CD4-positive, alpha-beta T cell (primary cell): ENCODE results near the gene UGT1A9. TPM values are rescaled to one million over a fixed set of nuclear protein-coding genes. Genes with fewer than 3 reads are reported as not detected.

Experiments used
- ATAC-seq: fragments of 200-7000 bp; cut with Tn5 transposase; one replicate; pipeline ENCODE4 v1.10.0; 2022; ENCODE audit warnings: mild to moderate bottlenecking; ENCODE audit not compliant: poor library complexity
- CTCF ChIA-PET: fragments of 350-600 bp; sonication (Branson Sonifier 250); formaldehyde crosslinking; loops from one replicate; lab custom pipeline; 2021; ENCODE audit warnings: antibody characterized with exemption, inconsistent platforms; lab: Charles Lee
- POLR2A ChIA-PET: fragments of 350-600 bp; sonication (Branson Sonifier 250); formaldehyde crosslinking; loops from one replicate; lab custom pipeline; 2021; ENCODE audit warnings: antibody characterized with exemption, inconsistent platforms; lab: Charles Lee
- DNase-seq, 14 experiments: peaks; one replicate each; pipeline ENCODE4 v3.0.0-alpha.2; 2013 to 2020; ENCODE audit warnings: mixed read lengths in 2 of 14
- H3K27ac ChIP-seq, 2 donors: one replicate each; pipeline versions ENCODE4 v1.5.1 to v1.7.0; 2013; ENCODE audit warnings: low read length in 2 of 2, low read depth in 1 of 2, mild to moderate bottlenecking in 1 of 2
- H3K27me3 ChIP-seq, 2 experiments: 1 replicate in 1 of 2; 2 replicates in 1 of 2; pipeline versions ENCODE4 v1.6.1 to v1.7.0; 2013; ENCODE audit warnings: low read length in 2 of 2, control low read depth in 1 of 2, mild to moderate bottlenecking in 1 of 2, moderate library complexity in 1 of 2; ENCODE audit not compliant: insufficient read depth in 2 of 2, control insufficient read depth in 1 of 2
- H3K36me3 ChIP-seq: one replicate; pipeline ENCODE4 v1.6.1; 2013; ENCODE audit warnings: low read length, control low read depth; ENCODE audit not compliant: insufficient read depth
- H3K4me1 ChIP-seq: one replicate; pipeline ENCODE4 v1.6.1; 2013; ENCODE audit warnings: low read length, control low read depth; ENCODE audit not compliant: insufficient read depth
- H3K4me3 ChIP-seq: one replicate; pipeline ENCODE4 v1.5.1; 2013; ENCODE audit warnings: mild to moderate bottlenecking, low read length, moderate library complexity
- H3K9me3 ChIP-seq, 2 experiments: 1 replicate in 1 of 2; 2 replicates in 1 of 2; pipeline versions ENCODE4 v1.6.1 to v1.7.0; 2013; ENCODE audit warnings: low read length in 2 of 2, mild to moderate bottlenecking in 2 of 2, control low read depth in 1 of 2, moderate library complexity in 1 of 2; ENCODE audit not compliant: control insufficient read depth in 1 of 2, insufficient read depth in 1 of 2
- H3K27ac Mint-ChIP-seq: one replicate; pipeline ENCODE4 v1.8.0; 2020; ENCODE audit warnings: mixed read lengths
- H3K27me3 Mint-ChIP-seq: one replicate; pipeline ENCODE4 v1.8.0; 2021; ENCODE audit warnings: mixed read lengths
- H3K36me3 Mint-ChIP-seq: one replicate; pipeline ENCODE4 v1.8.0; 2021; ENCODE audit warnings: low read depth, mixed read lengths
- H3K4me1 Mint-ChIP-seq: one replicate; pipeline ENCODE4 v1.8.0; 2021; ENCODE audit warnings: low read depth, mixed read lengths
- H3K4me3 Mint-ChIP-seq: one replicate; pipeline ENCODE4 v1.8.0; 2020; ENCODE audit warnings: mild to moderate bottlenecking, mixed read lengths
- H3K9me3 Mint-ChIP-seq: one replicate; pipeline ENCODE4 v1.8.0; 2020; ENCODE audit warnings: mixed read lengths
- intact Hi-C, 2 experiments: fragments of 100-400 bp; cut with DNase I in 1 of 2; cut with micrococcal nuclease in 1 of 2; formaldehyde crosslinking; loops; one replicate each; pipeline versions ENCODE4 v1.15.1 to v1.9.0; 2023 to 2025; cut with DNase I, micrococcal nuclease
- total RNA-seq, 174 experiments: library from RNA in 2 of 174; stranded (reverse) in 2 of 174; gene quantifications; one replicate each; pipeline ENCODE4 v1.2.3 and lab custom pipeline; 2021 to 2026
- TF ChIP-seq, protein P1 (sequence below): fragments of 200-600 bp; IDR thresholded peaks from one replicate; pipeline ENCODE4 v1.8.0; 2022; ENCODE audit warnings: antibody characterized with exemption, mild to moderate bottlenecking

The UGT1A9 gene
- total RNA-seq, 2 experiments from 2014 or later: not detected

DNA sequence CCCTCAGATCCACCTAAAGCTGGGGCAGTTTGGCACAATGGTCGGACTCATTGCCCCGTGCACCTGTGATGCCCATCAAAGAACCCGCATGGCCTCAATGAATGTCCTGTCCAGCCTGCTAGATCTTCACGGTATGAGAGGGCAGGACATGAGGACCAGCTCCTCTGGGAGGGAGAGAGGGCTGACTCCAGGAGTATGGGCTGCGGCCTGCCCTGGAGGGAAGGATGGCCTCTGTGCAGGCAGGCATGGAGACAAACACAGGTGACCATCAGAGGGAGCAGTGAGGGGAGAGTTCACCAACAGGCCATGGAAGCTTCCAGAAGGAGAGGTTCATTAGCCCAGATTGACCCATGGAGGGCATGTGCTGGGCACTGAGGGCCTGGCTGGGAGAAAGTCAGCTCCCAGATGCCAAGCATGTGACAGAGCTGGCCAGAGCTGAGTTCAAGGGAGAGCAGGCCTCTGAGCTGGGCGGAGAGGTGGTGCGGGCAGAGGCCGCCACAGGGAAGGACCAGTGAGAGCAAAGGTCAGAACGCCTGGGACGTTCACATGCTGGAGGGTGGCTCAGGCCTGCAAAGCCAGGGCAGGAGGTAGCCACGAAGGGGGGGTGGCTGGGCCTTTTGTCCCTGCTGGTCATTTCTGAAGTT is 146.4 kb downstream of the UGT1A9 start:
- ChIA-PET CTCF (no interaction called here), POLR2A (no interaction called here)
- no peaks in the 10 kb centered on the region for H3K36me3 Mint-ChIP-seq
- no peaks in the 10 kb centered on the region for H3K4me1 ChIP-seq
- no peaks in the 10 kb centered on the region for H3K9me3 Mint-ChIP-seq
- no peak overlapping the region for H3K4me3 ChIP-seq
- TF ChIP-seq, protein P1, sequence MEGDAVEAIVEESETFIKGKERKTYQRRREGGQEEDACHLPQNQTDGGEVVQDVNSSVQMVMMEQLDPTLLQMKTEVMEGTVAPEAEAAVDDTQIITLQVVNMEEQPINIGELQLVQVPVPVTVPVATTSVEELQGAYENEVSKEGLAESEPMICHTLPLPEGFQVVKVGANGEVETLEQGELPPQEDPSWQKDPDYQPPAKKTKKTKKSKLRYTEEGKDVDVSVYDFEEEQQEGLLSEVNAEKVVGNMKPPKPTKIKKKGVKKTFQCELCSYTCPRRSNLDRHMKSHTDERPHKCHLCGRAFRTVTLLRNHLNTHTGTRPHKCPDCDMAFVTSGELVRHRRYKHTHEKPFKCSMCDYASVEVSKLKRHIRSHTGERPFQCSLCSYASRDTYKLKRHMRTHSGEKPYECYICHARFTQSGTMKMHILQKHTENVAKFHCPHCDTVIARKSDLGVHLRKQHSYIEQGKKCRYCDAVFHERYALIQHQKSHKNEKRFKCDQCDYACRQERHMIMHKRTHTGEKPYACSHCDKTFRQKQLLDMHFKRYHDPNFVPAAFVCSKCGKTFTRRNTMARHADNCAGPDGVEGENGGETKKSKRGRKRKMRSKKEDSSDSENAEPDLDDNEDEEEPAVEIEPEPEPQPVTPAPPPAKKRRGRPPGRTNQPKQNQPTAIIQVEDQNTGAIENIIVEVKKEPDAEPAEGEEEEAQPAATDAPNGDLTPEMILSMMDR: no peak
- H3K4me3 Mint-ChIP-seq: no peak overlapping the region
- no peak overlapping the region for H3K27ac Mint-ChIP-seq
- H3K27me3 ChIP-seq: peaks cover 0 to 5% of the 10 kb centered on the region in 2 experiments
- H3K4me1 Mint-ChIP-seq: no peaks in the 10 kb centered on the region
- peaks cover 7% of the 10 kb centered on the region for H3K27me3 Mint-ChIP-seq
- intact Hi-C loops: no loop called here
- H3K9me3 ChIP-seq: peaks cover 0 to 13% of the 10 kb centered on the region in 2 experiments
- ATAC-seq (no peak), DNase-seq (peak in 1 of 14 experiments; percentile 19)
- H3K27ac ChIP-seq: no peak overlapping the region
- no peaks in the 10 kb centered on the region for H3K36me3 ChIP-seq

DNA sequence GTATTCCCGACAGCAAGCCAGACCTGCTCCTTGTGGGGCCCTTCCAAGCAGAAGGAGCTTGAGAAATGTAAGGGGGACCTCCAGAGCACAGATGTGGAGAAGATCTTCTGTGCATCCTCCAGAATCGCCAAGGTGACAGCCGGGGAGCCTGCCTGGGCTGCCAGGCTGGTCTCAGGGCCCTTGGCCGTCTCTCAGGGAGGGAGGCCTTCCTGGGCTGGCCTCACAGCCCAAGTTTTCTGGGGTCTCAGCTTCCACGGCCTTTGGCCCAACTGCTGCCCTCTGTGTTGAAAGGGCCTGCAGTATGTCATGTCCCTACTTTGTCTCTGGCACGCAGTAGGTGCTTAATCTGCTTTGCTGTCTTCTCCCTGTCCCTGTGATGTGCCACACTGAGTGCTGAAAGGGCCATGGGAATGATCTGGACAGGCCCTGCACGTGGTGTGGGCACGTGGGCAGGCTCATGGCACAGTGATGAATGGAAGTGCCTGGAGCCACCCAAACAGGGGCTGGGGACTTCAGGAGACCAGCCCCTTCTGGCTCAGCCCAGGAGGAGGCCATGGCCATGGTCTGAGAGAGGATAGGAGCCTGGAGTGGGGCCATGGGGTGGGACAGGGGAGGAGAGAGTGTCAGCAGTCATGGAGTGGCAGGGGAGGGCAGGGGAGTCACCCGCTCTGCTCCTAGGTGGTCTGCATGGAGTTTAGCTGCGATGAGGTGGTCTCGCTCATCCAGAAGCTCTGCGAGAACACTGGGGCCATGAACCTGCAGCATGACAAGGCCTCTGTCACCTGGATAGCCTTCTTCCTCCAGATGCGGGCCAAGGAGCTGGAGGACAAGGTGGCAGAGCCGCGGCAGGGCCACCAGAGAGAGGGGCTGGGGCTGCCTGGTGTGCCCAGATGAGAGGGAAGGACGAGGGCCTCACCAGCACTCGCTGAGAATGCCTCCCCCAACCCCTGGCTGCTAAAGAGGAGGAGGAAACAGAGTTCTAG is 147.2 kb downstream of the UGT1A9 start:
- TF ChIP-seq, protein P1: no peak
- no peaks in the 10 kb centered on the region for H3K4me1 ChIP-seq
- Mint-ChIP-seq H3K4me1 (no peaks in the 10 kb centered on the region), H3K36me3 (no peaks in the 10 kb centered on the region), H3K27me3 (peaks cover 7% of the 10 kb centered on the region), H3K27ac (no peak overlapping the region), H3K4me3 (no peak overlapping the region), H3K9me3 (no peaks in the 10 kb centered on the region)
- DNase-seq (peak in 1 of 14 experiments; percentile 25), ATAC-seq (no peak)
- H3K4me3 ChIP-seq: no peak overlapping the region
- no peaks in the 10 kb centered on the region for H3K36me3 ChIP-seq
- peaks cover 0 to 13% of the 10 kb centered on the region in 2 experiments for H3K9me3 ChIP-seq
- CTCF ChIA-PET: no interaction called here
- H3K27ac ChIP-seq: no peak overlapping the region
- POLR2A ChIA-PET: no interaction called here
- intact Hi-C loops: no loop called here
- H3K27me3 ChIP-seq: peaks cover 0 to 5% of the 10 kb centered on the region in 2 experiments

DNA sequence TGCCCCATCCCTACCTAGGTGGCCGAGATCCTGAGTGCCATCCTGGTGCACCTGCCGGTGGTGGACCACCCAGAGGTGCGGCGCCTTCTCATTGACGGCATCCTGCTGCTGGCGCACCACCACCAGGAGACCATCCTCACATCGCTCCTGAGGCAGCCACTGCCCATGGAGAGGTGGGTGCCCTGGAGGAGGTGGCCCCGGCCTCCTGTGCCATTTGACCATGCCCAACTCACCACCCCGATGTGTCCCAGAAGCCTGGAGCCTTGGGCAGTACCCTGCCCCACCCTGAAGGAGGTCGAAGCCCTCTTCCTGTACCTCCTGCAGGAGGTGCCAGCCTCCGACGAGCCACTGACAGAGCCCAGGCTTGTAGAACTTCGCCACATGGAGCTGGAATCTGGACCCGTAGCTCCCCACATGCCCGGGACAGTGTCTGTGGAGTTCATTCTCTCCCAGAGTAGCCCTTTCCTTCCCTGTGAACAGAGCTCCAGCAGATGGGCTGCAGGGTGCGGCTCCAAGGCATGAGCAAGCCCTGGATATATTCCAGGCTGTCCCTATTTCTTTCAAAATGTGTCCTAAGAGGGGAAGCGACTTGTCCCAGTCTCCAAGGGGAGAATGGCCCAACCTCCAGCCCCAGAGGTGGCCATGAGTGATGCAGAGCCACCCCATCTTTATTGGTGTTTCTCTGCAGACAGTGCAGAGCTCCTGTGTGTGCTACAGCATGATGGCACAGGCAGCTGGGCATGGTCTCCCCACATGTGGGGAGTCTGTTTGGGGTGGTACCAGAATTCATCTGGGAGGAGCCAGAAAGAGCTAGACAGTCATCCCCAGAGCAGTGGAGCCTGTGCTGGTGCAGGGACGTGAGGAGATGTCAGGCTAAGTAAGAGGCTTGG is 148.4 kb downstream of the UGT1A9 start:
- peaks cover 7% of the 10 kb centered on the region for H3K27me3 Mint-ChIP-seq
- ATAC-seq (no peak), DNase-seq (peak in 1 of 14 experiments; percentile 20)
- no peaks in the 10 kb centered on the region for H3K9me3 Mint-ChIP-seq
- CTCF ChIA-PET: no interaction called here
- TF ChIP-seq, protein P1: no peak
- H3K36me3 Mint-ChIP-seq: no peaks in the 10 kb centered on the region
- H3K27ac ChIP-seq: no peak overlapping the region
- H3K4me3 Mint-ChIP-seq: no peak overlapping the region
- H3K4me1 ChIP-seq: no peaks in the 10 kb centered on the region
- no peak overlapping the region for H3K27ac Mint-ChIP-seq
- H3K36me3 ChIP-seq: no peaks in the 10 kb centered on the region
- no peaks in the 10 kb centered on the region for H3K4me1 Mint-ChIP-seq
- no peak overlapping the region for H3K4me3 ChIP-seq
- POLR2A ChIA-PET: no interaction called here
- peaks cover 0 to 5% of the 10 kb centered on the region in 2 experiments for H3K27me3 ChIP-seq
- intact Hi-C loops: no loop called here
- H3K9me3 ChIP-seq: peaks cover 0 to 8% of the 10 kb centered on the region in 2 experiments
